ENCODE results near the gene LRRC39.
A peak's percentile ranks its signal among the peaks of the same experiment; 100 is the strongest.

LRRC39 gene

GRCh38 chr1:100134872-100135271 is 43.2 kb downstream of the LRRC39 start:
- Histone ChIP-seq H3K4me1 (ENCODE audit: control insufficient read depth, insufficient read depth, low read length) (peaks cover 3% of the 10 kb centered on the region; the same call in 1 of the 2 replicates), H3K4me3 (ENCODE audit: low read depth, low read length) (no peak overlapping the region), H3K9me3 (ENCODE audit: control insufficient read depth, insufficient read depth, low read depth, low read length) (no peaks in the 10 kb centered on the region), H3K36me3 (ENCODE audit: control insufficient read depth in 2 of 2, insufficient read depth in 1 of 2, low read length in 2 of 2) (peaks cover 23 to 47% of the 10 kb centered on the region in 2 experiments), H3K27ac (ENCODE audit: extremely low read depth, low read depth, low read length) (no peak overlapping the region)
- TF ChIP-seq, protein P1, sequence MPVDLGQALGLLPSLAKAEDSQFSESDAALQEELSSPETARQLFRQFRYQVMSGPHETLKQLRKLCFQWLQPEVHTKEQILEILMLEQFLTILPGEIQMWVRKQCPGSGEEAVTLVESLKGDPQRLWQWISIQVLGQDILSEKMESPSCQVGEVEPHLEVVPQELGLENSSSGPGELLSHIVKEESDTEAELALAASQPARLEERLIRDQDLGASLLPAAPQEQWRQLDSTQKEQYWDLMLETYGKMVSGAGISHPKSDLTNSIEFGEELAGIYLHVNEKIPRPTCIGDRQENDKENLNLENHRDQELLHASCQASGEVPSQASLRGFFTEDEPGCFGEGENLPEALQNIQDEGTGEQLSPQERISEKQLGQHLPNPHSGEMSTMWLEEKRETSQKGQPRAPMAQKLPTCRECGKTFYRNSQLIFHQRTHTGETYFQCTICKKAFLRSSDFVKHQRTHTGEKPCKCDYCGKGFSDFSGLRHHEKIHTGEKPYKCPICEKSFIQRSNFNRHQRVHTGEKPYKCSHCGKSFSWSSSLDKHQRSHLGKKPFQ (tag by site-specific recombination; IDR thresholded peaks at IDR 0.05): no peak
- TF ChIP-seq CTCF (tag by site-specific recombination; IDR thresholded peaks at IDR 0.05) (peak; percentile 10; the same call in 1 of the 2 replicates), OVOL3 (tag by site-specific recombination; IDR thresholded peaks at IDR 0.05) (no peak), ZNF404 (tag by site-specific recombination; IDR thresholded peaks at IDR 0.05) (no peak), PRDM4 (tag by site-specific recombination; IDR thresholded peaks at IDR 0.05) (no peak), ZFP3 (tag by site-specific recombination; IDR thresholded peaks at IDR 0.05; ENCODE audit: low read depth) (no peak), INSM2 (tag by site-specific recombination; IDR thresholded peaks at IDR 0.05) (no peak)
- POLR2A ChIA-PET: no interaction called here
- CTCF ChIA-PET: interaction anchor here (0.6 kb wide), 2 partner anchors 115 to 322 kb away, joined by 3 to 4 read pairs; partner anchors contain the start of gene DBT

DNA sequence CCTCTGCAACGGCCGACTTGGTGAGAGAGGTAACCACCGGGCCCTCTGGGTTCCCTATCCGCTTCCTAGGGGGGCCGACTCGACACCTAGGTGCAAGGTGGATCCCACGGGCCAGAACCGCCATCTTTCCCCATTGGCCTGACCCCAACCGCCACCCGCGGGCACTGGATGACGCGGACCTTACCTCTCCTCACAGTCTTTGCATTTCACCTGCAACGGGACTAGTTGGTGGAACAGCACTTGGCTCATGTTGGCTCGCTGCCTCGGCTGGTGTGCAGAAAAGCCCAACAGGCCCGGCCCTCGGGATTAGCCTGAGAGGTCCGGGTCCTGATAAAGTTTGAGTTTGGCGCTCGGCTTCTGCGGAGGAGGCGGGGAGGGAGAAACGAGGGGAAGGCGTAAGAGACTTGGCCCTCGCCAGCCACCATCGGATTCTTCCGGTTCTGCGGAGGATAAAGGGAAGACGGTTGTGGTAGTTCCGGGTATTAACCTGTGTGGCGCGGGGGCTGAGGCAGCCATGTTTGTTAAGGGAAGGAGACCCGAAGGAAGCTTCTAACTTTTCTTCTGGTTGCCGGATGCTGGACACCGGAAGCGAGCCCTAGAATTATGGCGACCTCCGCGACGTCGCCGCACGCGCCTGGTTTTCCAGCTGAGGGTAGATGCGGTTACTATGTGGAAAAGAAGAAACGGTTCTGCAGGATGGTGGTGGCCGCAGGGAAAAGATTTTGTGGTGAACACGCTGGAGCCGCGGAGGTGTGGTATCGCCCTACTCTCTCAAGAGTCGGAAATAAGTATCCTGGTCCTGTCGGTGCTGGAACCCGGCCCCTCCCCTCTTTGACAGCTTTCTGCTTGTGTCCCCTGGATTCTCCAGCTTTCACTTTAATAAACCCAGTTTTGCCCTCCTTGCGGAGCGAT is 45.2 kb downstream of the LRRC39 start, which contains the start of the genes SASS6 and TRMT13:
TSS of gene SASS6 (minus strand) at position 365 of the 912 bp plus-strand sequence. CDS start at position 249, 116 bp downstream.
TSS of gene TRMT13 (plus strand) at position 598 of the 912 bp plus-strand sequence. CDS start at position 604, 6 bp downstream.
- peak within 1 kb of the TSS; percentile 91 for H3K4me3 ChIP-seq (ENCODE audit: low read depth, low read length)
- H3K4me1 ChIP-seq (ENCODE audit: control insufficient read depth, insufficient read depth, low read length): peaks cover 3% of the 10 kb centered on the region; the same call in 1 of the 2 replicates
- CTCF ChIA-PET: interaction anchor here (1.1 kb wide), 1 partner anchor 770 kb away, joined by 3 read pairs; no protein-coding TSS in a partner anchor
- POLR2A ChIA-PET: interaction anchor here (0.6 to 1.2 kb wide), 8 partner anchors 9 to 327 kb away, joined by 3 to 8 read pairs (median 4); partner anchors contain the start of genes DBT and SLC35A3
- H3K27ac ChIP-seq (ENCODE audit: extremely low read depth, low read depth, low read length): peak within 1 kb of the TSS; percentile 80
- H3K36me3 ChIP-seq (ENCODE audit: control insufficient read depth in 2 of 2, insufficient read depth in 1 of 2, low read length in 2 of 2): peaks cover 12 to 30% of the 10 kb centered on the region in 2 experiments; a peak in 2 of 3 replicates
- H3K9me3 ChIP-seq (ENCODE audit: control insufficient read depth, insufficient read depth, low read depth, low read length): no peaks in the 10 kb centered on the region
- TF ChIP-seq, protein P2, sequence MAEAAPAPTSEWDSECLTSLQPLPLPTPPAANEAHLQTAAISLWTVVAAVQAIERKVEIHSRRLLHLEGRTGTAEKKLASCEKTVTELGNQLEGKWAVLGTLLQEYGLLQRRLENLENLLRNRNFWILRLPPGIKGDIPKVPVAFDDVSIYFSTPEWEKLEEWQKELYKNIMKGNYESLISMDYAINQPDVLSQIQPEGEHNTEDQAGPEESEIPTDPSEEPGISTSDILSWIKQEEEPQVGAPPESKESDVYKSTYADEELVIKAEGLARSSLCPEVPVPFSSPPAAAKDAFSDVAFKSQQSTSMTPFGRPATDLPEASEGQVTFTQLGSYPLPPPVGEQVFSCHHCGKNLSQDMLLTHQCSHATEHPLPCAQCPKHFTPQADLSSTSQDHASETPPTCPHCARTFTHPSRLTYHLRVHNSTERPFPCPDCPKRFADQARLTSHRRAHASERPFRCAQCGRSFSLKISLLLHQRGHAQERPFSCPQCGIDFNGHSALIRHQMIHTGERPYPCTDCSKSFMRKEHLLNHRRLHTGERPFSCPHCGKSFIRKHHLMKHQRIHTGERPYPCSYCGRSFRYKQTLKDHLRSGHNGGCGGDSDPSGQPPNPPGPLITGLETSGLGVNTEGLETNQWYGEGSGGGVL (tag by site-specific recombination; IDR thresholded peaks at IDR 0.05): peak; percentile 52; the same call in 1 of the 2 replicates
- TF ChIP-seq ZNF211 (tag by site-specific recombination; IDR thresholded peaks at IDR 0.05; ENCODE audit: low read depth): no peak
- TF ChIP-seq, protein P3, sequence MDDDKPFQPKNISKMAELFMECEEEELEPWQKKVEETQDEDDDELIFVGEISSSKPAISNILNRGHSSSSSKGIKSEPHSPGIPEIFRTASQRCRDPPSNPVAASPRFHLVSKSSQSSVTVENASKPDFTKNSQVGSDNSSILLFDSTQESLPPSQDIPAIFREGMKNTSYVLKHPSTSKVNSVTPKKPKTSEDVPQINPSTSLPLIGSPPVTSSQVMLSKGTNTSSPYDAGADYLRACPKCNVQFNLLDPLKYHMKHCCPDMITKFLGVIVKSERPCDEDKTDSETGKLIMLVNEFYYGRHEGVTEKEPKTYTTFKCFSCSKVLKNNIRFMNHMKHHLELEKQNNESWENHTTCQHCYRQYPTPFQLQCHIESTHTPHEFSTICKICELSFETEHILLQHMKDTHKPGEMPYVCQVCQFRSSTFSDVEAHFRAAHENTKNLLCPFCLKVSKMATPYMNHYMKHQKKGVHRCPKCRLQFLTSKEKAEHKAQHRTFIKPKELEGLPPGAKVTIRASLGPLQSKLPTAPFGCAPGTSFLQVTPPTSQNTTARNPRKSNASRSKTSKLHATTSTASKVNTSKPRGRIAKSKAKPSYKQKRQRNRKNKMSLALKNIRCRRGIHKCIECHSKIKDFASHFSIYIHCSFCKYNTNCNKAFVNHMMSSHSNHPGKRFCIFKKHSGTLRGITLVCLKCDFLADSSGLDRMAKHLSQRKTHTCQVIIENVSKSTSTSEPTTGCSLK (tag by site-specific recombination; IDR thresholded peaks at IDR 0.05): no peak
- peak; percentile 65; the same call in 1 of the 2 replicates for TF ChIP-seq ZNF324 (tag by site-specific recombination; IDR thresholded peaks at IDR 0.05)
- peak; percentile 53 for TF ChIP-seq GLIS1 (tag by site-specific recombination; IDR thresholded peaks at IDR 0.05)
- TF ChIP-seq, protein P4, sequence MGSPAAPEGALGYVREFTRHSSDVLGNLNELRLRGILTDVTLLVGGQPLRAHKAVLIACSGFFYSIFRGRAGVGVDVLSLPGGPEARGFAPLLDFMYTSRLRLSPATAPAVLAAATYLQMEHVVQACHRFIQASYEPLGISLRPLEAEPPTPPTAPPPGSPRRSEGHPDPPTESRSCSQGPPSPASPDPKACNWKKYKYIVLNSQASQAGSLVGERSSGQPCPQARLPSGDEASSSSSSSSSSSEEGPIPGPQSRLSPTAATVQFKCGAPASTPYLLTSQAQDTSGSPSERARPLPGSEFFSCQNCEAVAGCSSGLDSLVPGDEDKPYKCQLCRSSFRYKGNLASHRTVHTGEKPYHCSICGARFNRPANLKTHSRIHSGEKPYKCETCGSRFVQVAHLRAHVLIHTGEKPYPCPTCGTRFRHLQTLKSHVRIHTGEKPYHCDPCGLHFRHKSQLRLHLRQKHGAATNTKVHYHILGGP (tag by site-specific recombination; IDR thresholded peaks at IDR 0.05): no peak
- peak; percentile 54; the same call in 1 of the 2 replicates for TF ChIP-seq ZBTB8A (tag by site-specific recombination; IDR thresholded peaks at IDR 0.05)
- TF ChIP-seq GFI1B (tag by site-specific recombination; IDR thresholded peaks at IDR 0.05): no peak
- no peak for TF ChIP-seq ZNF133 (tag by site-specific recombination; IDR thresholded peaks at IDR 0.05)
- TF ChIP-seq ZNF169 (tag by site-specific recombination; IDR thresholded peaks at IDR 0.05): no peak
- TF ChIP-seq ZNF114 (tag by site-specific recombination; IDR thresholded peaks at IDR 0.05): no peak
- TF ChIP-seq ZNF501 (tag by site-specific recombination; IDR thresholded peaks at IDR 0.05): peak; percentile 92
